Esophagus (tissue), 2 donors: ENCODE measurements around the gene GUSB. TPM values are rescaled to one million over a fixed set of nuclear protein-coding genes. Genes with fewer than 3 reads are reported as not detected.
"Not testable (repeated sequence)": the region's sequence is repeated elsewhere in the genome, so short reads cannot be mapped to it uniquely, and the experiment has no call there.

Source experiments
- H3K27ac ChIP-seq, 2 donors: one replicate each; pipeline ENCODE4 v1.5.1; 2013; ENCODE audit warnings: low read depth in 2 of 2, mild to moderate bottlenecking in 2 of 2, inconsistent platforms in 1 of 2, low read length in 1 of 2, moderate library complexity in 1 of 2
- H3K27me3 ChIP-seq, 2 donors: one replicate each; pipeline ENCODE4 v1.6.1; 2013; ENCODE audit warnings: low read length in 2 of 2, control low read depth in 1 of 2, mild to moderate bottlenecking in 1 of 2; ENCODE audit not compliant: insufficient read depth in 2 of 2, control insufficient read depth in 1 of 2
- H3K36me3 ChIP-seq, 2 donors: one replicate each; pipeline ENCODE4 v1.6.1; 2013; ENCODE audit warnings: low read length in 1 of 2; ENCODE audit not compliant: control insufficient read depth in 2 of 2, insufficient read depth in 2 of 2
- H3K4me1 ChIP-seq, 2 donors: one replicate each; pipeline ENCODE4 v1.6.1; 2013; ENCODE audit warnings: low read length in 1 of 2; ENCODE audit not compliant: control insufficient read depth in 2 of 2, insufficient read depth in 2 of 2
- H3K4me3 ChIP-seq, 2 donors: one replicate each; pipeline ENCODE4 v1.5.1; 2013; ENCODE audit warnings: low read length in 2 of 2, mild to moderate bottlenecking in 2 of 2, low read depth in 1 of 2, moderate library complexity in 1 of 2
- H3K9me3 ChIP-seq, 2 donors: one replicate each; pipeline ENCODE4 v1.6.1; 2013; ENCODE audit warnings: mild to moderate bottlenecking in 2 of 2, low read depth in 1 of 2, low read length in 1 of 2, moderate library complexity in 1 of 2; ENCODE audit not compliant: control insufficient read depth in 2 of 2, insufficient read depth in 1 of 2
- WGBS, 2 donors: extraction: QIAGEN DNeasy Blood & Tissue Kit; methylation state at CpG; one replicate each; pipeline ENCODE4 v1.1.7; 2013; 5-methylcytosine and 5-hydroxymethylcytosine counted together
- polyA plus RNA-seq, 2 donors: library from polyadenylated mRNA; stranded (reverse); fragments of 200-250 nt; gene quantifications; one replicate each; pipeline ENCODE4 v1.2.3, GENCODE V29; 2013
- donor health status: healthy with polysubstance abuse.
- donor health status: Bipolar disorder and iron deficiency.

The GUSB gene
- polyA plus RNA-seq, 2 donors = 24.1 to 30.5 TPM

- not testable (repeated sequence) for H3K27ac ChIP-seq
- 88 to 91% methylated on average over 3 of the region's 3 CpGs for WGBS, 2 donors
Observed at GRCh38 chr7:65964671-65965070, 17.3 kb downstream of the GUSB start.

GRCh38 chr7:65962033-65962432, 20.0 kb downstream of the GUSB start:
- 76 to 89% methylated on average over 6 of the region's 6 CpGs for WGBS, 2 donors
- Histone ChIP-seq H3K27ac (no peak overlapping the region), H3K36me3 (peaks cover 9 to 34% of the 10 kb centered on the region in 2 donors), H3K27me3 (no peaks in the 10 kb centered on the region), H3K4me1 (no peaks in the 10 kb centered on the region), H3K4me3 (no peak overlapping the region), H3K9me3 (no peaks in the 10 kb centered on the region)

More at GRCh38 chr7:65964671-65965070, 17.3 kb downstream of the GUSB start:
- not testable (repeated sequence) for H3K4me3 ChIP-seq, H3K4me1 ChIP-seq, H3K27me3 ChIP-seq, H3K9me3 ChIP-seq
- peaks cover 9 to 45% of the 10 kb centered on the region in 2 donors for H3K36me3 ChIP-seq

GRCh38 chr7:65960351-65961074, 21.5 kb downstream of the GUSB start:
- no peaks in the 10 kb centered on the region for H3K4me1 ChIP-seq
- H3K27ac ChIP-seq = no peak overlapping the region
- peaks cover 9 to 28% of the 10 kb centered on the region in 2 donors for H3K36me3 ChIP-seq
- WGBS, 2 donors = 78 to 80% methylated on average over 19 of the region's 19 CpGs
- no peaks in the 10 kb centered on the region for H3K27me3 ChIP-seq
- H3K4me3 ChIP-seq = no peak overlapping the region
- H3K9me3 ChIP-seq = no peaks in the 10 kb centered on the region

- 69 to 85% methylated on average over 4 of the region's 4 CpGs for WGBS, 2 donors
- Histone ChIP-seq H3K4me3 (no peak overlapping the region), H3K27ac (no peak overlapping the region), H3K4me1 (no peaks in the 10 kb centered on the region), H3K27me3 (no peaks in the 10 kb centered on the region), H3K36me3 (peaks cover 7 to 20% of the 10 kb centered on the region in 2 donors), H3K9me3 (no peaks in the 10 kb centered on the region)
Observed at GRCh38 chr7:65955718-65956117, 26.3 kb downstream of the GUSB start.

GRCh38 chr7:65953890-65954450, 28.0 kb downstream of the GUSB start:
- 91 to 92% methylated on average over 15 of the region's 15 CpGs for WGBS, 2 donors
- no peaks in the 10 kb centered on the region for H3K4me1 ChIP-seq
- H3K27ac ChIP-seq = no peak overlapping the region
- H3K36me3 ChIP-seq = peaks cover 3 to 8% of the 10 kb centered on the region in 2 donors
- no peak overlapping the region for H3K4me3 ChIP-seq
- H3K27me3 ChIP-seq = no peaks in the 10 kb centered on the region
- H3K9me3 ChIP-seq = no peaks in the 10 kb centered on the region

GRCh38 chr7:65953001-65953720, 28.9 kb downstream of the GUSB start:
- Histone ChIP-seq H3K36me3 (peaks cover 3 to 6% of the 10 kb centered on the region in 2 donors), H3K9me3 (no peaks in the 10 kb centered on the region), H3K27ac (no peak overlapping the region), H3K4me3 (no peak overlapping the region), H3K4me1 (no peaks in the 10 kb centered on the region), H3K27me3 (no peaks in the 10 kb centered on the region)
- WGBS, 2 donors = 90 to 93% methylated on average over 5 of the region's 5 CpGs

- Histone ChIP-seq H3K9me3 (no peaks in the 10 kb centered on the region), H3K27ac (no peak overlapping the region), H3K4me3 (no peak overlapping the region), H3K27me3 (no peaks in the 10 kb centered on the region), H3K4me1 (no peaks in the 10 kb centered on the region), H3K36me3 (peaks cover 3 to 6% of the 10 kb centered on the region in 2 donors)
- WGBS, 2 donors = 73 to 80% methylated on average over 9 of the region's 9 CpGs
Observed at GRCh38 chr7:65951837-65952578, 30.0 kb downstream of the GUSB start.

- WGBS, 2 donors = 64 to 80% methylated on average over 4 of the region's 4 CpGs
- no peak overlapping the region for H3K4me3 ChIP-seq
- no peaks in the 10 kb centered on the region for H3K9me3 ChIP-seq
- H3K4me1 ChIP-seq = no peaks in the 10 kb centered on the region
- no peaks in the 10 kb centered on the region for H3K27me3 ChIP-seq
- no peak overlapping the region for H3K27ac ChIP-seq
- no peaks in the 10 kb centered on the region for H3K36me3 ChIP-seq
Observed at GRCh38 chr7:65946904-65947303, 35.1 kb downstream of the GUSB start.

GRCh38 chr7:65945787-65946186, 36.2 kb downstream of the GUSB start:
- 76 to 77% methylated on average over 1 of the region's 5 CpGs for WGBS, 2 donors
- not testable (repeated sequence) for H3K27ac ChIP-seq, H3K27me3 ChIP-seq, H3K9me3 ChIP-seq, H3K4me3 ChIP-seq, H3K36me3 ChIP-seq, H3K4me1 ChIP-seq
